Testis (tissue), 2 donors: ENCODE measurements around the gene ADAMTSL5.

Experiments used
- POLR2A ChIP-seq: fragments of 450-650 bp; IDR thresholded peaks from one replicate; pipeline ENCODE4 v1.6.1; 2017; ENCODE audit warnings: antibody characterized with exemption, mild to moderate bottlenecking, moderate library complexity
- TF ChIP-seq, protein P1 (sequence below), 3 experiments: fragments of 450-650 bp in 2 of 3; fragments of 200-600 bp in 1 of 3; sonication (generic) in 1 of 3; IDR thresholded peaks; one replicate each; pipeline ENCODE4 v1.5.1; 2016 to 2019; ENCODE audit warnings: antibody characterized with exemption in 3 of 3, mild to moderate bottlenecking in 2 of 3, moderate library complexity in 1 of 3

DNA sequence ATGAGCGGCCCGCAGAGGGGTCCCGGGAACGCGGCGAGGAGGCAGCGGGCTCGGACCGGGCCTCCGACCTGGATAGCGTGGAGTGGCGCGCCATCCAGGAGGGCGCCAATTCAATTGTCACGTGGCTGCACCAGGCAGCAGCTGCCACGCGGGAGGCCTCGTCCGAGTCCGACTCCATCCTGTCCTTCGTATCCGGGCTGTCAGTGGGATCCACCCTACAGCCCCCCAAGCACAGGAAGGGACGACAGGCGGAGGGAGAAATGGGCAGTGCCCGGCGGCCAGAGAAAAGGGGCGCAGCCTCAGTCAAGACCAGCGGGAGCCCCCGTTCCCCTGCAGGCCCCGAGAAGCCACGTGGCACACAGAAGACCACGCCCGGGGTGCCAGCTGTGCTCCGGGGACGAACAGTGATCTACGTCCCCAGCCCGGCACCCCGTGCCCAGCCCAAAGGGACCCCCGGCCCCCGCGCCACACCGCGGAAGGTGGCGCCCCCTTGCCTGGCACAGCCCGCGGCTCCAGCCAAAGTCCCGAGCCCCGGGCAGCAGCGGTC lies 44.5 kb downstream of the ADAMTSL5 start:
- no peak for TF ChIP-seq POLR2A
- TF ChIP-seq, protein P1, sequence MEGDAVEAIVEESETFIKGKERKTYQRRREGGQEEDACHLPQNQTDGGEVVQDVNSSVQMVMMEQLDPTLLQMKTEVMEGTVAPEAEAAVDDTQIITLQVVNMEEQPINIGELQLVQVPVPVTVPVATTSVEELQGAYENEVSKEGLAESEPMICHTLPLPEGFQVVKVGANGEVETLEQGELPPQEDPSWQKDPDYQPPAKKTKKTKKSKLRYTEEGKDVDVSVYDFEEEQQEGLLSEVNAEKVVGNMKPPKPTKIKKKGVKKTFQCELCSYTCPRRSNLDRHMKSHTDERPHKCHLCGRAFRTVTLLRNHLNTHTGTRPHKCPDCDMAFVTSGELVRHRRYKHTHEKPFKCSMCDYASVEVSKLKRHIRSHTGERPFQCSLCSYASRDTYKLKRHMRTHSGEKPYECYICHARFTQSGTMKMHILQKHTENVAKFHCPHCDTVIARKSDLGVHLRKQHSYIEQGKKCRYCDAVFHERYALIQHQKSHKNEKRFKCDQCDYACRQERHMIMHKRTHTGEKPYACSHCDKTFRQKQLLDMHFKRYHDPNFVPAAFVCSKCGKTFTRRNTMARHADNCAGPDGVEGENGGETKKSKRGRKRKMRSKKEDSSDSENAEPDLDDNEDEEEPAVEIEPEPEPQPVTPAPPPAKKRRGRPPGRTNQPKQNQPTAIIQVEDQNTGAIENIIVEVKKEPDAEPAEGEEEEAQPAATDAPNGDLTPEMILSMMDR (IDR thresholded peaks at IDR 0.05): no peak
